SK-N-SH (cell line): ENCODE results near the gene GAS7. TPM values are rescaled to one million over a fixed set of nuclear protein-coding genes. Genes with fewer than 3 reads are reported as not detected.

ENCODE experiments used
- CTCF ChIA-PET: fragments of 300-600, 350-600 bp; formaldehyde crosslinking; extraction: SDS; loops from one replicate; lab custom pipeline; 2021; lab: Yijun Ruan, JAX
- POLR2A ChIA-PET: fragments of 350-600 bp; sonication (Branson Sonifier 250); formaldehyde crosslinking; extraction: SDS; loops from one replicate; lab custom pipeline; 2020; ENCODE audit warnings: antibody characterized with exemption, inconsistent platforms; lab: Yijun Ruan, JAX
- DNase-seq: peaks from one replicate; pipeline ENCODE4 v3.0.0; 2012
- H2AFZ ChIP-seq: fragments of 200-600 bp; sonication (generic); 2 replicates; pipeline ENCODE4 v1.8.1; 2016; ENCODE audit warnings: antibody characterized with exemption, mild to moderate bottlenecking, low read depth
- H3F3A ChIP-seq: fragments of 200-600 bp; sonication (generic); replicated peaks from 2 replicates; pipeline ENCODE3; 2016; ENCODE audit warnings: antibody characterized with exemption, mild to moderate bottlenecking; ENCODE audit not compliant: insufficient read depth
- H3K27ac ChIP-seq, 2 experiments: fragments of 200-500 bp in 1 of 2; fragments of 200-600 bp in 1 of 2; sonication (Bioruptor generic) in 1 of 2; sonication (generic), shearing (Covaris generic) in 1 of 2; 2 replicates each; pipeline versions ENCODE4 v1.5.1 to v1.6.1; 2014 to 2016; ENCODE audit warnings: low read depth in 2 of 2, inconsistent platforms in 1 of 2, low read length in 1 of 2, mild to moderate bottlenecking in 1 of 2, mixed read lengths in 1 of 2
- H3K27me3 ChIP-seq: fragments of 200-600 bp; sonication (generic), shearing (Covaris generic); 2 replicates; pipeline ENCODE4 v1.6.1; 2016; ENCODE audit warnings: mixed run types; ENCODE audit not compliant: insufficient read depth
- H3K36me3 ChIP-seq, 2 experiments: fragments of 200-500 bp in 1 of 2; fragments of 200-600 bp in 1 of 2; sonication (Bioruptor generic) in 1 of 2; sonication (generic) in 1 of 2; replicated peaks in 1 of 2; 2 replicates each; pipeline versions ENCODE3 to v1.5.1; 2014 to 2016; ENCODE audit warnings: low read length in 1 of 2, mild to moderate bottlenecking in 1 of 2; ENCODE audit not compliant: insufficient read depth in 2 of 2, control insufficient read depth in 1 of 2
- H3K4me1 ChIP-seq, 2 experiments: fragments of 200-500 bp in 1 of 2; fragments of 200-600 bp in 1 of 2; sonication (Bioruptor generic) in 1 of 2; sonication (generic), shearing (Covaris generic) in 1 of 2; 2 replicates each; pipeline versions ENCODE4 v1.5.1 to v1.6.1; 2014 to 2016; ENCODE audit warnings: low read depth in 1 of 2, low read length in 1 of 2, mixed run types in 1 of 2; ENCODE audit not compliant: insufficient read depth in 2 of 2, control insufficient read depth in 1 of 2
- H3K4me2 ChIP-seq: fragments of 200-600 bp; sonication (generic), shearing (Covaris generic); 2 replicates; pipeline ENCODE4 v1.6.1; 2017; ENCODE audit warnings: mixed run types
- H3K4me3 ChIP-seq, 2 experiments: fragments of 200-500 bp in 1 of 2; fragments of 200-600 bp in 1 of 2; sonication (Bioruptor generic) in 1 of 2; sonication (generic), shearing (Covaris generic) in 1 of 2; 2 replicates each; pipeline versions ENCODE4 v1.5.1 to v1.8.1; 2014 to 2016; ENCODE audit warnings: low read depth in 2 of 2, inconsistent platforms in 1 of 2, low read length in 1 of 2, mild to moderate bottlenecking in 1 of 2, mixed read lengths in 1 of 2, moderate library complexity in 1 of 2
- H3K79me2 ChIP-seq: fragments of 200-600 bp; sonication (generic); 2 replicates; pipeline ENCODE4 v1.8.1; 2017; ENCODE audit warnings: mild to moderate bottlenecking; ENCODE audit not compliant: insufficient read depth
- H3K9ac ChIP-seq: fragments of 200-600 bp; sonication (generic); 2 replicates; pipeline ENCODE4 v1.6.1; 2017; ENCODE audit warnings: mixed run types
- H3K9me2 ChIP-seq: fragments of 200-600 bp; sonication (generic); 2 replicates; pipeline ENCODE4 v1.6.1; 2017; ENCODE audit warnings: mixed run types
- H3K9me3 ChIP-seq: fragments of 200-600 bp; sonication (generic); 2 replicates; pipeline ENCODE4 v1.6.1; 2017; ENCODE audit warnings: mixed run types, mild to moderate bottlenecking, moderate library complexity
- H4K20me1 ChIP-seq: fragments of 200-600 bp; sonication (generic); 2 replicates; pipeline ENCODE4 v1.6.1; 2017; ENCODE audit warnings: mild to moderate bottlenecking, mixed run types; ENCODE audit not compliant: insufficient read depth
- CTCF ChIP-seq: fragments of 200-600 bp; sonication (generic); IDR thresholded peaks from 2 replicates; pipeline ENCODE4 v1.6.1; 2017; ENCODE audit warnings: antibody characterized with exemption, mild to moderate bottlenecking, moderate library complexity
- EP300 ChIP-seq, 2 experiments: IDR thresholded peaks; 2 replicates each; pipeline versions ENCODE4 v1.4.0 to v1.6.1; 2012; ENCODE audit warnings: borderline replicate concordance in 1 of 2, low read depth in 1 of 2, low read length in 1 of 2
- EZH2phosphoT487 ChIP-seq: fragments of 200-600 bp; sonication (generic); IDR thresholded peaks from 2 replicates; pipeline ENCODE4 v1.6.1; 2017; ENCODE audit warnings: low read depth, mixed run types, mild to moderate bottlenecking, antibody characterized with exemption, moderate library complexity, borderline replicate concordance
- GABPA ChIP-seq: IDR thresholded peaks from 2 replicates; pipeline ENCODE4 v1.4.0; 2012; ENCODE audit warnings: low read depth, mild to moderate bottlenecking
- MAX ChIP-seq: IDR thresholded peaks from 2 replicates; pipeline ENCODE4 v1.4.0; 2012; ENCODE audit warnings: low read depth
- MXI1 ChIP-seq: IDR thresholded peaks from 2 replicates; pipeline ENCODE4 v1.6.1; 2012; ENCODE audit warnings: mild to moderate bottlenecking, low read depth, low read length, improper control_type of control experiment
- NRF1 ChIP-seq: IDR thresholded peaks from 2 replicates; pipeline ENCODE4 v1.6.1; 2012; ENCODE audit warnings: low read depth, mild to moderate bottlenecking, low read length
- PBX3 ChIP-seq: IDR thresholded peaks from 2 replicates; pipeline ENCODE4; 2012
- RCOR1 ChIP-seq: fragments of 150-350 bp; IDR thresholded peaks from 2 replicates; pipeline ENCODE4 v1.6.1; 2017; ENCODE audit warnings: antibody characterized with exemption, low read length
- RFX5 ChIP-seq: IDR thresholded peaks from 2 replicates; pipeline ENCODE4 v1.6.1; 2012; ENCODE audit warnings: mild to moderate bottlenecking, improper control_type of control experiment, low read length
- RXRA ChIP-seq: IDR thresholded peaks from 2 replicates; pipeline ENCODE4 v1.4.0; 2012; ENCODE audit warnings: low read depth, mild to moderate bottlenecking, borderline replicate concordance
- SMC3 ChIP-seq: IDR thresholded peaks from 2 replicates; pipeline ENCODE4 v1.6.1; 2012; ENCODE audit warnings: low read depth, low read length, improper control_type of control experiment
- TAF1 ChIP-seq: IDR thresholded peaks from 2 replicates; pipeline ENCODE4 v1.6.1; 2012; ENCODE audit warnings: low read depth, mild to moderate bottlenecking, low read length, moderate library complexity, borderline replicate concordance
- TCF12 ChIP-seq: IDR thresholded peaks from 2 replicates; pipeline ENCODE4 v1.4.0; 2012
- USF1 ChIP-seq: IDR thresholded peaks from 2 replicates; pipeline ENCODE4 v1.4.0; 2012; ENCODE audit warnings: low read depth, borderline replicate concordance
- USF2 ChIP-seq: fragments of 150-350 bp; IDR thresholded peaks from 2 replicates; pipeline ENCODE4 v1.6.1; 2017; ENCODE audit warnings: antibody characterized with exemption, low read length, low read depth, borderline replicate concordance
- WGBS: methylation state at CpG from one replicate; pipeline ENCODE4 v1.1.6; 2017; ENCODE audit warnings: low lambda C conversion rate; 5-methylcytosine and 5-hydroxymethylcytosine counted together
- polyA plus RNA-seq, 3 experiments: library from polyadenylated mRNA; depleted of rRNA; stranded (reverse); fragments of >200 nt; gene quantifications; 2 replicates each; pipeline ENCODE4 v1.2.3, GENCODE V29; 2012

Gene GAS7
- polyA plus RNA-seq, 1 of the 3 experiments (the other 2 are of a cell fraction), result 0.12 TPM

- ChIA-PET CTCF (no interaction called here), POLR2A (interaction anchor here (0.7 kb wide), 1 partner anchor 357 kb away, joined by 3 read pairs; no protein-coding TSS in a partner anchor)
- no peaks in the 10 kb centered on the region for H3F3A ChIP-seq
- no peaks in the 10 kb centered on the region for H3K9me2 ChIP-seq
- no peaks in the 10 kb centered on the region for H3K4me1 ChIP-seq
- no peak overlapping the region for H3K9ac ChIP-seq
- H4K20me1 ChIP-seq, result no peaks in the 10 kb centered on the region
- H3K27me3 ChIP-seq, result no peaks in the 10 kb centered on the region; the same call in 1 of the 2 replicates
- no peaks in the 10 kb centered on the region for H3K9me3 ChIP-seq
- H2AFZ ChIP-seq, result no peak overlapping the region
- no peak for TF ChIP-seq EP300 (IDR thresholded peaks at IDR 0.05; ENCODE audit: borderline replicate concordance in 1 of 2, low read depth in 1 of 2, low read length in 1 of 2)
- TF ChIP-seq GABPA, result no peak
- TF ChIP-seq TAF1, result no peak
- TF ChIP-seq NRF1, result no peak
- no peak for TF ChIP-seq EZH2phosphoT487
- TF ChIP-seq PBX3, result no peak
- TF ChIP-seq MXI1, result no peak
- TF ChIP-seq USF1, result no peak
- no peak for TF ChIP-seq TCF12
- no peak for TF ChIP-seq RFX5
- no peak for TF ChIP-seq CTCF
- no peak for TF ChIP-seq SMC3
- no peak for TF ChIP-seq RXRA
- TF ChIP-seq USF2, result no peak
- TF ChIP-seq RCOR1, result no peak
- TF ChIP-seq MAX, result no peak
- TF ChIP-seq, all 33 proteins: peak for 0
- 12% methylated on average over 6 of the region's 8 CpGs for WGBS
- Histone ChIP-seq H3K36me3 (no peaks in the 10 kb centered on the region), H3K79me2 (no peaks in the 10 kb centered on the region), H3K4me3 (no peak overlapping the region), H3K27ac (no peak overlapping the region), H3K4me2 (no peak overlapping the region)
- no peak for DNase-seq
Observed at GRCh38 chr17:10033959-10034358, 164.4 kb downstream of the GAS7 start.
